ENCODE results near the gene CYTH1. TPM values are rescaled to one million over a fixed set of nuclear protein-coding genes. Genes with fewer than 3 reads are reported as not detected.

The CYTH1 gene
- total RNA-seq, 1 experiment from 2014 or later: 40.3 TPM

GRCh38 chr17:78769196-78769773 is 12.8 kb downstream of the CYTH1 start:
- no peak overlapping the region for H3K4me2 ChIP-seq
- CTCF ChIA-PET: no interaction called here
- TF ChIP-seq EZH2 (IDR thresholded peaks at IDR 0.05; ENCODE audit: low read depth): no peak
- TF ChIP-seq, protein P1, sequence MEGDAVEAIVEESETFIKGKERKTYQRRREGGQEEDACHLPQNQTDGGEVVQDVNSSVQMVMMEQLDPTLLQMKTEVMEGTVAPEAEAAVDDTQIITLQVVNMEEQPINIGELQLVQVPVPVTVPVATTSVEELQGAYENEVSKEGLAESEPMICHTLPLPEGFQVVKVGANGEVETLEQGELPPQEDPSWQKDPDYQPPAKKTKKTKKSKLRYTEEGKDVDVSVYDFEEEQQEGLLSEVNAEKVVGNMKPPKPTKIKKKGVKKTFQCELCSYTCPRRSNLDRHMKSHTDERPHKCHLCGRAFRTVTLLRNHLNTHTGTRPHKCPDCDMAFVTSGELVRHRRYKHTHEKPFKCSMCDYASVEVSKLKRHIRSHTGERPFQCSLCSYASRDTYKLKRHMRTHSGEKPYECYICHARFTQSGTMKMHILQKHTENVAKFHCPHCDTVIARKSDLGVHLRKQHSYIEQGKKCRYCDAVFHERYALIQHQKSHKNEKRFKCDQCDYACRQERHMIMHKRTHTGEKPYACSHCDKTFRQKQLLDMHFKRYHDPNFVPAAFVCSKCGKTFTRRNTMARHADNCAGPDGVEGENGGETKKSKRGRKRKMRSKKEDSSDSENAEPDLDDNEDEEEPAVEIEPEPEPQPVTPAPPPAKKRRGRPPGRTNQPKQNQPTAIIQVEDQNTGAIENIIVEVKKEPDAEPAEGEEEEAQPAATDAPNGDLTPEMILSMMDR (conservative IDR thresholded peaks at IDR 0.05): no peak
- H3K27me3 ChIP-seq (ENCODE audit: insufficient read depth, low read depth): no peaks in the 10 kb centered on the region
- H4K20me1 ChIP-seq (ENCODE audit: insufficient read depth): no peaks in the 10 kb centered on the region
- no peak overlapping the region for H3K4me3 ChIP-seq
- H3K9me3 ChIP-seq (ENCODE audit: insufficient read depth, low read depth): no peaks in the 10 kb centered on the region
- POLR2A ChIA-PET (ENCODE audit: unreplicated experiment): no interaction called here
- intact Hi-C loops (cut with micrococcal nuclease; ENCODE audit: unreplicated experiment): no loop called here
- H3K27ac ChIP-seq: no peak overlapping the region
- no peak for DNase-seq
- peaks cover 9% of the 10 kb centered on the region; the same call in 1 of the 2 replicates for H3K4me1 ChIP-seq (replicated peaks; ENCODE audit: insufficient read depth)
- no peak overlapping the region for H2AFZ ChIP-seq
- H3K36me3 ChIP-seq (ENCODE audit: low read depth): no peaks in the 10 kb centered on the region
- H3K9me2 ChIP-seq (ENCODE audit: insufficient read depth): no peaks in the 10 kb centered on the region
- no peaks in the 10 kb centered on the region for H3K79me2 ChIP-seq (ENCODE audit: low read depth)
- H3F3A ChIP-seq (ENCODE audit: insufficient read depth, low read depth): no peaks in the 10 kb centered on the region
- BruUV-seq (replicated peaks): no TSS peak

DNA sequence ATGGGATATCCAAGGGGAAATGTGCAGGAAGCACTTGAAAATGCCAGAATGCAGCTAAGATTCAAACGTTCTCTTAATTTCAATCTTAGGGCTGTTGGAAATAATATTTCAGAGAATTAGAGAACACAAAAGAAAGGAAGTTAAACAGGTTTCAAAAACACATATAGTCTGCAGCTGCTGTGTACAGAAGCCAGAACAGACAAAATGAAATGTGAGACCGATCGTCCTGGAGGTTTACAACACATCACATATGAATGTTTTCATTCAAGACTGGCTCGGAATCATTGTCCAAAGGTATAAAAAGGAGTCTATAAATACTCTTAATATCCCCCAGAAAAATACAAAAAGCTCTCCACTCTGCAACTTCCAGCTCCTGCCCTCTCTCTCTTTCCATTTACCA is 14.3 kb downstream of the CYTH1 start:
- Histone ChIP-seq H3K4me2 (no peak overlapping the region), H3K79me2 (ENCODE audit: low read depth) (no peaks in the 10 kb centered on the region), H3K4me3 (no peak overlapping the region), H3K27ac (no peak overlapping the region), H3K27me3 (ENCODE audit: insufficient read depth, low read depth) (no peaks in the 10 kb centered on the region), H3F3A (ENCODE audit: insufficient read depth, low read depth) (no peaks in the 10 kb centered on the region), H3K36me3 (ENCODE audit: low read depth) (no peaks in the 10 kb centered on the region), H2AFZ (no peak overlapping the region), H3K9me3 (ENCODE audit: insufficient read depth, low read depth) (no peaks in the 10 kb centered on the region), H3K9me2 (ENCODE audit: insufficient read depth) (no peaks in the 10 kb centered on the region), H4K20me1 (ENCODE audit: insufficient read depth) (no peaks in the 10 kb centered on the region), H3K4me1 (replicated peaks; ENCODE audit: insufficient read depth) (peaks cover 9% of the 10 kb centered on the region; the same call in 1 of the 2 replicates)
- ChIA-PET POLR2A (ENCODE audit: unreplicated experiment) (no interaction called here), CTCF (no interaction called here)
- no TSS peak for BruUV-seq (replicated peaks)
- intact Hi-C loops (cut with micrococcal nuclease; ENCODE audit: unreplicated experiment): no loop called here
- no peak for DNase-seq
- TF ChIP-seq, protein P1 (conservative IDR thresholded peaks at IDR 0.05): no peak
- no peak for TF ChIP-seq EZH2 (IDR thresholded peaks at IDR 0.05; ENCODE audit: low read depth)

GRCh38 chr17:78766743-78767294 is 15.3 kb downstream of the CYTH1 start:
- no peaks in the 10 kb centered on the region for H3K9me2 ChIP-seq (ENCODE audit: insufficient read depth)
- no peak for DNase-seq
- no peaks in the 10 kb centered on the region for H3K79me2 ChIP-seq (ENCODE audit: low read depth)
- BruUV-seq (replicated peaks): no TSS peak
- no peak overlapping the region for H3K4me3 ChIP-seq
- H3K36me3 ChIP-seq (ENCODE audit: low read depth): no peaks in the 10 kb centered on the region
- H3K27me3 ChIP-seq (ENCODE audit: insufficient read depth, low read depth): no peaks in the 10 kb centered on the region
- H3F3A ChIP-seq (ENCODE audit: insufficient read depth, low read depth): no peaks in the 10 kb centered on the region; the same call in 1 of the 2 replicates
- no peak overlapping the region for H3K27ac ChIP-seq
- ChIA-PET CTCF (interaction anchor here (0.8 kb wide), 1 partner anchor 88 kb away, joined by 19 read pairs; no protein-coding TSS in a partner anchor), POLR2A (ENCODE audit: unreplicated experiment) (no interaction called here)
- no peak overlapping the region for H2AFZ ChIP-seq
- no peaks in the 10 kb centered on the region for H3K9me3 ChIP-seq (ENCODE audit: insufficient read depth, low read depth)
- TF ChIP-seq, protein P1 (conservative IDR thresholded peaks at IDR 0.05): no peak
- TF ChIP-seq EZH2 (IDR thresholded peaks at IDR 0.05; ENCODE audit: low read depth): no peak
- no peak overlapping the region for H3K4me2 ChIP-seq
- no peaks in the 10 kb centered on the region for H4K20me1 ChIP-seq (ENCODE audit: insufficient read depth)
- H3K4me1 ChIP-seq (replicated peaks; ENCODE audit: insufficient read depth): peaks cover 9% of the 10 kb centered on the region; the same call in 1 of the 2 replicates
- intact Hi-C loops (cut with micrococcal nuclease; ENCODE audit: unreplicated experiment): no loop called here
